ENCODE measurements around the gene SLC12A7.

The SLC12A7 gene

GRCh38 chr5:1045960-1046560 lies 65.8 kb downstream of the SLC12A7 start:
- DNase-seq, result no peak

GRCh38 chr5:1044117-1044516 lies 67.7 kb downstream of the SLC12A7 start:
- DNase-seq, result no peak

- no peak for DNase-seq
Measured at GRCh38 chr5:1043327-1043726, 68.5 kb downstream of the SLC12A7 start.

GRCh38 chr5:1042626-1043025 lies 69.2 kb downstream of the SLC12A7 start:
- no peak for DNase-seq

- no peak for DNase-seq
Measured at GRCh38 chr5:1041225-1042143, 70.4 kb downstream of the SLC12A7 start.

DNA sequence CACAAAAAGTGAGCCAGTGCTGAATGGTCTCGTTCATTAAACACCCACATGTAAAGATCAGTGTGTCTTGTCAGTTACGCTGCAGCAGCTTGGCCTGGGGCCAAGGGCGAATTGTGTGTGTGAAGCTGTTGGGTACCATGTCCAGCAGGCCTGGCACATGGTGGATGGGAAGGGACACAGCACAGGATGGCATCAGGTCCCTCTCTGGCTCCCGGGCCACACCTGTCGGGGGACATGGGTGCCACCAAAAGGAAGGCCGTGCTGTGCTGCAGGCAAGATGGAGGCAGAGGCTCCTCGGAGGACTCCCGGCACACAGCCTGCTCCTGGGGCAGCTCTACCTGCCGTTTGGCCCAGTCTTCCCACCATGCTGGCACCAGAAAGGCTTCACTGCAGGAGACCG lies 71.3 kb downstream of the SLC12A7 start:
- no peak for DNase-seq

GRCh38 chr5:1039706-1040260 lies 72.1 kb downstream of the SLC12A7 start:
- DNase-seq, result no peak

- DNase-seq, result no peak
Measured at GRCh38 chr5:1039210-1039548, 72.7 kb downstream of the SLC12A7 start.

DNA sequence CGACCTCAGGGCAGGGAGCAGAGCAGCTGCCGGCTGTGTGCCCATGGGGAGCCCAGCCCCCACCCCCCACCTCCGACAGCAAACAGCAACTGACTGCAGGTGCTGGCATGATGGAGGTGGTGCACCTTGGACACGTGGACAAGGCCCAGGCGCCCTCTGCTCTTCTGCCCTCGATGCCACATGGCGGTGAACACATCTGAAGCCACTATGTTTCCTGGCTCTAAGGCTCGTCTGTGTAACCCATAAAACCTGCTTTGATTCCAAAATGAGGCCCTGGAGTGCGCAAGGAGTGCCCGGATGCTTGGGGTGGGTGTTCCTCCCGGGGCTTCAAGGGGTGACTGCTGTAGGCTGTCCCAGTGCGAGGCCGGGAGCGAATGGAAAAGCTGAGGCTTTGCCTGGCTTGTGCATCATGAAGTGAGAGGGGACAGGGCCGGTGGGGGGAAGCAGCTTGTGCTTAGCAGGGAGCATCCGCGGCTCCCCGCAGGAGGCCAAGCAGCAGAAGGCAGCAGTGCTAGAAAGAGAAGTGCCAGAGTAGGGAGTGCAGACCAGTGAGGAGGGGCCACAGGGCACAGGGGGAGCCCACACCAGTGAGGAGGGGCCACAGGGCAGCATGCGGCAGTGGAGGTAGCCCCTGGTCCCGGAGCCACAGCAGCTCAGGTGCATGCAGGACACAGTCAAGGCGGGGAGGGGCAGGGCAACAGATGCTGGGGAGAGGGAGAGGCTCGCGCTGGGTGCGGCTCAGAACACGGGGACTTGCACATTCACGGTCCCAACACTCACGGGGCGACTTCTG lies 73.2 kb downstream of the SLC12A7 start:
- DNase-seq, result no peak

DNA sequence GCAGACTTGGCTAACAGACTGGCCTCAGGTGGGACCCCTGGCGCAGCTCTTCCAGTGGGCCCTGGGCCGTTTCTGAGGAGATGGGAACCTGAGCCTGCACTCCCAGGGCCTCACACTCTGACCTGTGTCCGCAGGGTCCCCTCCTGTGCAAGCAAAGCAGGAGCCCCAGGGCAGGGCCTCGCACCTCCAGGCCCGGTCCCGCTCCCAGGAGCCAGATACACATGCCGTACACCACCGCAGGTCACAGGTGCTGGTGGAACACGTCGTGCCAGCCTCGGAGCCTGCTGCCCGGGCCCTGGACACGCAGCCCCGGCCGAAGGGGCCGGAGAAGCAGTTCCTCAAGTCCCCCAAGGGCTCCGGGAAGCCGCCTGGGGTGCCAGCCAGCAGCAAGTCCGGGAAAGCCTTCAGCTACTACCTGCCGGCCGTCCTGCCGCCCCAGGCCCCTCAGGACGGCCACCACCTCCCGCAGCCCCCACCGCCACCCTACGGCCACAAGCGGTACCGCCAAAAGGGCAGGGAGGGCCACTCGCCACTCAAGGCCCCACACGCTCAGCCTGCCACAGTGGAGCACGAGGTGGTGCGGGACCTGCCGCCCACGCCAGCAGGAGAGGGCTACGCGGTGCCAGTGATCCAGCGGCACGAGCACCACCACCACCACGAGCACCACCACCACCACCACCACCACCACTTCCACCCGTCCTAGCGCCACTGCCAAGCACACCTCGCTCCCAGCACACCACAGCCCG lies 74.0 kb downstream of the SLC12A7 start:
- no peak for DNase-seq

- no peak for DNase-seq
Measured at GRCh38 chr5:1037123-1037670, 74.7 kb downstream of the SLC12A7 start.

GRCh38 chr5:1036504-1037122 lies 75.2 kb downstream of the SLC12A7 start:
- DNase-seq, result no peak

DNA sequence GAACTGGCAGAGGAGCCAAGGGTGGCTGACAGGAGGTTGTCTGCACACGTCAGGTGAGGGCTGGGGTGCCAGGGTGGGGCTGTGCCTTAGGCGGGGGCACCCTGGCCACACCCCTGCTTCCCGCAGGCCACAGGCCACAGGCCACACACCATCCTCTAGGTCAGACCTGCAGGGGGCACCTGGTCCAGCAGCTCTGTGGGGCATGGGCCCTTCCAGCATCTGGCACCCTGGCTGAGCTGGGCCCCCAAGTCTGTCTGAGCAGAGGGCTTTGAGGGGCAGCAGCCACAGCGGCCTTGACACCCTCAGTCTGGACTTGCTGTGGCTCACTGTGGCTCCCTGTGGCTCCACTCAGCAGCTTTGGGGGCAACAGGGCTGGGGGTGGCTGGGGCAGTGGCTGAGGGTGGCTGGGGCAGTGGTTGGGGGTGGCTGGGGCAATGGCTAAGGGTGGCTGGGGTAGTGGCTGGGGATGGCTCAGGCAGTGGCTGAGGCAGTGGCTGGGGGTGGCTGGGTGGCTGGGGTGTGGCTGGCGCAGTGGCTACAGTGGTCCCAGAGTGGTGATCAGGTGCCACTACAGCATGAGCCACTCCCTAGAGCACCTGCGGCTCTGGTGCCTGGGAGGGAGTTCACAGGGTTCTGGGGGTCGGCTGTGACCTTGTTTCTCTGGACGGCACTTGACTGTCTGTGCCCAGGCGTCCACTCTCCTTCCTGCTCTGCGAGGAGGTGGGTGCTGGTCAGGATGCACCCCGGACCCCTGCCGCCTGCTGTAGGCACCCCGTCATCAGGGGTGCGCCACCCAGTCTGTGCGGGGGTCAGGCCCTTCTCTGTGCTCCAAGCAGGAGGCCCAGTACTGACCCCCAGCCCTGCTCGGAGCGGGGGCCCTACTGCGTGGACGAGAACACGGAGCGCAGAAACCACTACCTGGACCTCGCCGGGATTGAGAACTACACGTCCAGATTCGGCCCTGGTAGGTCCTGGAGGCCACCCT lies 76.2 kb downstream of the SLC12A7 start:
- DNase-seq, result no peak

DNA sequence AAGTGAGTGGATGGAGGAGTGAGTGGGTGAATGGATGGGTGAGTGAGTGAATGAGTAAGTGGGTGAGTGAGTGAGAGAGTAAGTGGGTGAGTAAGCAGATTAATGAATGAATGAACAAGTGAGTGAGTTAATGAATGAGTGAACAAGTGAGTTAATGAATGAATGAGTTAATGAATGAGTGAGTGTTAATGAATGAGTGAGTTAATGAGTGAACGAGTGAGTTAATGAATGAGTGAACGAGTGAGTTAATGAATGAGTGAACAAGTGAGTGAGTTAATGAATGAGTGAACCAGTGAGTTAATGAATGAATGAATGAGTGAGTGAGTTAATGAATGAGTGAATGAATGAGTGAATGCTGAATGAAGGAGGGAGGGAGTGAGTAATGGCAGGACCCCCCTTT lies 76.9 kb downstream of the SLC12A7 start:
- no peak for DNase-seq

- DNase-seq, result no peak
Measured at GRCh38 chr5:1034421-1034905, 77.4 kb downstream of the SLC12A7 start.

- no peak for DNase-seq
Measured at GRCh38 chr5:1033606-1034420, 78.0 kb downstream of the SLC12A7 start.

DNA sequence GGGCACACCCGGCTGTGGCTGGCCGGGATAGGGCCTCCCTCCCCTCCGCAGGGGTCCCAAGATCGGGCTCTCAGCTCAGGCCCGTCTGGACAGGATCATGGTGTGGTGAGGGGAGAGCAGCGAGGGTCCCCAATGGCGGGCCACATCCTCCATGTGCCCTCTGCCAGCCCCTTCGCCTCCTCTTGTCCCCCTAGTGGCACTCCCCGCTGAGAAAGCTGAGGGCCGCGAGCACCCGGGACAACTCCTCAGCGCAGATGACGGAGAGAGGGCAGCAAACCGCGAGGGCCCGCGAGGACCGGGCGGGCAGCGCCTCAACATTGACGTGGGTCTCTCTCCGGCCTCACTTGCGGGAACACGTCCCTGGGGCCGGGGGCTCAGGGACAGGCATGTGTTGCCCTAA lies 78.7 kb downstream of the SLC12A7 start:
- no peak for DNase-seq

- DNase-seq, result no peak
Measured at GRCh38 chr5:1032551-1033027, 79.3 kb downstream of the SLC12A7 start.

DNA sequence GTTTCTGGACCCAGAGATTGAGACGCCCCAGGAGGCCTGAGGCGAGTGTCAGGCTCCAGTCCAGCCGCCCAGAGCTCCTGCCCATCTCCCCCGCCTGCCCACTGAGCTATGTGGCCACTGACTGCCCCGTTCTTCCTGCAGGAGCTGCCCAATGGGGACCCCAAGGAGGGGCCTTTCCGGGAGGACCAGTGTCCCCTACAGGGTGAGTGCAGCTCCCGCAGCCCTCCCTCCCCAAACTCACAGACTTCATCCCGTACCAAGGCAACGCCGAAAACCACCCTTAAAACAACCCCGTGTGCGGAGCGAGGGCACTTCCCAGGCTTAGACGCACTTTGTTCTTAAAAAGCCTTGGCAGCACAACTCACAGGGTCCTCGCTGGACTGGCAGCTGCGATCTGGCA lies 79.9 kb downstream of the SLC12A7 start:
- no peak for DNase-seq

All from NK-92 treated with Interleukin-12 subunit alpha and Interleukin-12 subunit beta, amount 100 ng/mL, for 24 hours (cell line).